Skeletal muscle satellite cell (primary cell): ENCODE results near the gene PARD3.

Source experiments
- H3K27me3 ChIP-seq: 2 replicates; pipeline ENCODE4 v1.7.0; 2013; ENCODE audit warnings: low read length; ENCODE audit not compliant: control insufficient read depth, insufficient read depth
- H3K36me3 ChIP-seq: 2 replicates; pipeline ENCODE4 v1.7.0; 2013; ENCODE audit warnings: mild to moderate bottlenecking, control low read depth, low read length; ENCODE audit not compliant: insufficient read depth
- H3K4me1 ChIP-seq: 2 replicates; pipeline ENCODE4 v1.7.0; 2013; ENCODE audit warnings: low read length; ENCODE audit not compliant: control insufficient read depth, insufficient read depth
- H3K4me2 ChIP-seq: 2 replicates; pipeline ENCODE4 v1.7.0; 2013; ENCODE audit warnings: mild to moderate bottlenecking, low read length
- H3K4me3 ChIP-seq: 2 replicates; pipeline ENCODE4 v1.7.0; 2013; ENCODE audit warnings: low read length
- H3K9ac ChIP-seq: 2 replicates; pipeline ENCODE4 v1.7.0; 2013; ENCODE audit warnings: mild to moderate bottlenecking, low read depth, low read length, moderate library complexity
- H3K9me3 ChIP-seq: replicated peaks from 2 replicates; pipeline ENCODE4 v1.7.0; 2013; ENCODE audit warnings: mild to moderate bottlenecking, control low read depth, low read length

The PARD3 gene

GRCh38 chr10:34179280-34179679, 635.8 kb downstream of the PARD3 start:
- Histone ChIP-seq H3K36me3 (no peaks in the 10 kb centered on the region), H3K4me2 (no peak overlapping the region), H3K4me3 (no peak overlapping the region), H3K9me3 (no peaks in the 10 kb centered on the region), H3K27me3 (no peaks in the 10 kb centered on the region), H3K4me1 (no peaks in the 10 kb centered on the region), H3K9ac (no peak overlapping the region)

- no peaks in the 10 kb centered on the region for H3K36me3 ChIP-seq
- H3K27me3 ChIP-seq, result no peaks in the 10 kb centered on the region
- H3K4me1 ChIP-seq, result no peaks in the 10 kb centered on the region
- no peak overlapping the region for H3K9ac ChIP-seq
- no peak overlapping the region for H3K4me2 ChIP-seq
- no peaks in the 10 kb centered on the region for H3K9me3 ChIP-seq
- H3K4me3 ChIP-seq, result no peak overlapping the region
These were observed 636.3 kb downstream of the PARD3 start for GRCh38 chr10:34178756-34179155.

- Histone ChIP-seq H3K9me3 (no peaks in the 10 kb centered on the region), H3K4me2 (no peak overlapping the region), H3K4me1 (no peaks in the 10 kb centered on the region), H3K27me3 (no peaks in the 10 kb centered on the region), H3K9ac (no peak overlapping the region), H3K4me3 (no peak overlapping the region), H3K36me3 (no peaks in the 10 kb centered on the region)
These were observed 636.9 kb downstream of the PARD3 start for GRCh38 chr10:34178196-34178595.

GRCh38 chr10:34177445-34177844, 637.7 kb downstream of the PARD3 start:
- H3K4me2 ChIP-seq, result no peak overlapping the region

GRCh38 chr10:34176351-34176750, 638.7 kb downstream of the PARD3 start:
- H3K27me3 ChIP-seq, result no peaks in the 10 kb centered on the region
- H3K4me1 ChIP-seq, result no peaks in the 10 kb centered on the region
- no peak overlapping the region for H3K9ac ChIP-seq
- no peaks in the 10 kb centered on the region for H3K9me3 ChIP-seq
- H3K36me3 ChIP-seq, result no peaks in the 10 kb centered on the region
- no peak overlapping the region for H3K4me2 ChIP-seq
- H3K4me3 ChIP-seq, result no peak overlapping the region

More at GRCh38 chr10:34177445-34177844, 637.7 kb downstream of the PARD3 start:
- no peak overlapping the region for H3K4me3 ChIP-seq
- no peaks in the 10 kb centered on the region for H3K27me3 ChIP-seq
- no peaks in the 10 kb centered on the region for H3K4me1 ChIP-seq
- no peak overlapping the region for H3K9ac ChIP-seq
- no peaks in the 10 kb centered on the region for H3K36me3 ChIP-seq
- no peaks in the 10 kb centered on the region for H3K9me3 ChIP-seq

- Histone ChIP-seq H3K4me2 (no peak overlapping the region), H3K9ac (no peak overlapping the region), H3K4me3 (no peak overlapping the region), H3K9me3 (no peaks in the 10 kb centered on the region), H3K27me3 (no peaks in the 10 kb centered on the region), H3K4me1 (no peaks in the 10 kb centered on the region), H3K36me3 (no peaks in the 10 kb centered on the region)
These were observed 640.0 kb downstream of the PARD3 start for GRCh38 chr10:34175121-34175520.

- H3K36me3 ChIP-seq, result no peaks in the 10 kb centered on the region
- H3K4me3 ChIP-seq, result no peak overlapping the region
- no peak overlapping the region for H3K9ac ChIP-seq
- no peak overlapping the region for H3K4me2 ChIP-seq
- no peaks in the 10 kb centered on the region for H3K27me3 ChIP-seq
- no peaks in the 10 kb centered on the region for H3K9me3 ChIP-seq
- H3K4me1 ChIP-seq, result no peaks in the 10 kb centered on the region
These were observed 642.1 kb downstream of the PARD3 start for GRCh38 chr10:34172936-34173533.

GRCh38 chr10:34171957-34172527, 643.1 kb downstream of the PARD3 start:
- Histone ChIP-seq H3K36me3 (no peaks in the 10 kb centered on the region), H3K27me3 (no peaks in the 10 kb centered on the region), H3K9ac (no peak overlapping the region), H3K9me3 (no peaks in the 10 kb centered on the region), H3K4me2 (no peak overlapping the region), H3K4me1 (no peaks in the 10 kb centered on the region), H3K4me3 (no peak overlapping the region)

- no peaks in the 10 kb centered on the region for H3K27me3 ChIP-seq
- H3K4me2 ChIP-seq, result no peak overlapping the region
- H3K9ac ChIP-seq, result no peak overlapping the region
- H3K36me3 ChIP-seq, result no peaks in the 10 kb centered on the region
- no peaks in the 10 kb centered on the region for H3K4me1 ChIP-seq
- H3K4me3 ChIP-seq, result no peak overlapping the region
- no peaks in the 10 kb centered on the region for H3K9me3 ChIP-seq
These were observed 645.4 kb downstream of the PARD3 start for GRCh38 chr10:34169677-34170076.

GRCh38 chr10:34169131-34169530, 646.0 kb downstream of the PARD3 start:
- no peak overlapping the region for H3K4me2 ChIP-seq
- no peaks in the 10 kb centered on the region for H3K4me1 ChIP-seq
- no peak overlapping the region for H3K9ac ChIP-seq
- H3K36me3 ChIP-seq, result no peaks in the 10 kb centered on the region
- no peaks in the 10 kb centered on the region for H3K27me3 ChIP-seq
- H3K9me3 ChIP-seq, result no peaks in the 10 kb centered on the region
- H3K4me3 ChIP-seq, result no peak overlapping the region

- H3K4me1 ChIP-seq, result peaks cover 2% of the 10 kb centered on the region
- no peak overlapping the region for H3K4me2 ChIP-seq
- H3K9me3 ChIP-seq, result no peaks in the 10 kb centered on the region
- H3K4me3 ChIP-seq, result no peak overlapping the region
- H3K27me3 ChIP-seq, result no peaks in the 10 kb centered on the region
- H3K36me3 ChIP-seq, result no peaks in the 10 kb centered on the region
- H3K9ac ChIP-seq, result no peak overlapping the region
These were observed 646.7 kb downstream of the PARD3 start for GRCh38 chr10:34168439-34168838.

- H3K9me3 ChIP-seq, result no peaks in the 10 kb centered on the region
- H3K4me3 ChIP-seq, result no peak overlapping the region
- H3K9ac ChIP-seq, result no peak overlapping the region
- H3K4me2 ChIP-seq, result no peak overlapping the region
- H3K27me3 ChIP-seq, result no peaks in the 10 kb centered on the region
- no peaks in the 10 kb centered on the region for H3K36me3 ChIP-seq
- H3K4me1 ChIP-seq, result peaks cover 7% of the 10 kb centered on the region
These were observed 648.3 kb downstream of the PARD3 start for GRCh38 chr10:34166823-34167222.
